Measurements from ENCODE around the gene MAST3.

DNA sequence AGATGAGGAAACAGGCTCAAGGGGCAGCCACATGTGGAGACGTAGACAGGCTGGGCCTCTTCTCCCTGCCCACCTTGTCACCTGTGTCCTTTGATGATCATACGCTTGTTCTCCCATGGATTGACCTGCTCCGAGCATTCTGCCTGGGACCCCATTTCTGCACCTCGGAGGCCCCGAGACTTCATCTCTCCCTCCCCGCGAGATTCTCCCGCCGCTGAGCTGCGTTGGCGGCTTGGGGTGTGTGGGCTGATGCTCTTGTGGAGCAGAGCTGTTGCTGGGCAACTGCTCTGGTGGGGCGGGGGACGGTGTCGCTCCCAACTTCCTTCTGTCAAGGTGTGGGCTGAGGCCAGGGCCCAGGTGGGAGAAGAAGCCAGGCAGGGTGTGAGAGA is 22.1 kb downstream of the MAST3 start:
- TF ChIP-seq, protein P1, sequence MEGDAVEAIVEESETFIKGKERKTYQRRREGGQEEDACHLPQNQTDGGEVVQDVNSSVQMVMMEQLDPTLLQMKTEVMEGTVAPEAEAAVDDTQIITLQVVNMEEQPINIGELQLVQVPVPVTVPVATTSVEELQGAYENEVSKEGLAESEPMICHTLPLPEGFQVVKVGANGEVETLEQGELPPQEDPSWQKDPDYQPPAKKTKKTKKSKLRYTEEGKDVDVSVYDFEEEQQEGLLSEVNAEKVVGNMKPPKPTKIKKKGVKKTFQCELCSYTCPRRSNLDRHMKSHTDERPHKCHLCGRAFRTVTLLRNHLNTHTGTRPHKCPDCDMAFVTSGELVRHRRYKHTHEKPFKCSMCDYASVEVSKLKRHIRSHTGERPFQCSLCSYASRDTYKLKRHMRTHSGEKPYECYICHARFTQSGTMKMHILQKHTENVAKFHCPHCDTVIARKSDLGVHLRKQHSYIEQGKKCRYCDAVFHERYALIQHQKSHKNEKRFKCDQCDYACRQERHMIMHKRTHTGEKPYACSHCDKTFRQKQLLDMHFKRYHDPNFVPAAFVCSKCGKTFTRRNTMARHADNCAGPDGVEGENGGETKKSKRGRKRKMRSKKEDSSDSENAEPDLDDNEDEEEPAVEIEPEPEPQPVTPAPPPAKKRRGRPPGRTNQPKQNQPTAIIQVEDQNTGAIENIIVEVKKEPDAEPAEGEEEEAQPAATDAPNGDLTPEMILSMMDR (IDR thresholded peaks at IDR 0.05 in 4 of 5, conservative IDR thresholded peaks at IDR 0.05 in 1 of 5), result no peak
- TF ChIP-seq POLR2A (IDR thresholded peaks at IDR 0.05), result no peak
